HEK293 (cell line): Measurements from ENCODE around the gene PNPLA6.

Experiments
- AEBP2 ChIP-seq: fragments of 450-650 bp; formaldehyde crosslinking; IDR thresholded peaks from 2 replicates; pipeline ENCODE4 v1.5.1; 2016; ENCODE audit warnings: missing biosample characterization, missing genetic modification characterization, borderline replicate concordance
- EGR2 ChIP-seq: fragments of 450-650 bp; formaldehyde crosslinking; IDR thresholded peaks from 2 replicates; pipeline ENCODE4 v1.5.1; 2016; ENCODE audit warnings: low read depth, missing biosample characterization, missing genetic modification characterization
- GLI2 ChIP-seq: fragments of 450-650 bp; formaldehyde crosslinking; IDR thresholded peaks from 2 replicates; pipeline ENCODE4; 2017; ENCODE audit warnings: missing biosample characterization, missing genetic modification characterization, low read depth, borderline replicate concordance
- GLIS1 ChIP-seq: fragments of 450-650 bp; formaldehyde crosslinking; IDR thresholded peaks from 2 replicates; pipeline ENCODE4 v1.5.1; 2016; ENCODE audit warnings: missing biosample characterization, missing genetic modification characterization
- HOXC10 ChIP-seq: sonication (generic); formaldehyde crosslinking; IDR thresholded peaks from 2 replicates; pipeline ENCODE4 v1.8.1; 2023; ENCODE audit warnings: mild to moderate bottlenecking, missing genetic modification reagents
- KLF9 ChIP-seq: fragments of 450-650 bp; formaldehyde crosslinking; IDR thresholded peaks from 2 replicates; pipeline ENCODE4 v1.5.1; 2016; ENCODE audit warnings: missing biosample characterization, missing genetic modification characterization, low read depth
- SCRT2 ChIP-seq: fragments of 450-650 bp; formaldehyde crosslinking; IDR thresholded peaks from 2 replicates; pipeline ENCODE4 v1.5.1; 2016; ENCODE audit warnings: missing biosample characterization, missing genetic modification characterization
- ZBTB10 ChIP-seq: fragments of 450-650 bp; formaldehyde crosslinking; IDR thresholded peaks from 2 replicates; pipeline ENCODE4 v1.5.1; 2016; ENCODE audit warnings: missing biosample characterization, missing genetic modification characterization
- ZBTB49 ChIP-seq: fragments of 450-650 bp; formaldehyde crosslinking; IDR thresholded peaks from 2 replicates; pipeline ENCODE4 v1.5.1; 2016; ENCODE audit warnings: missing biosample characterization, missing genetic modification characterization, low read depth
- ZFP37 ChIP-seq: fragments of 450-650 bp; formaldehyde crosslinking; IDR thresholded peaks from 2 replicates; pipeline ENCODE4 v1.5.1; 2016; ENCODE audit warnings: missing biosample characterization, missing genetic modification characterization
- ZNF133 ChIP-seq: fragments of 450-650 bp; formaldehyde crosslinking; IDR thresholded peaks from 2 replicates; pipeline ENCODE4 v1.5.1; 2016; ENCODE audit warnings: missing biosample characterization, missing genetic modification characterization
- ZNF155 ChIP-seq: fragments of 450-650 bp; formaldehyde crosslinking; IDR thresholded peaks from 2 replicates; pipeline ENCODE4 v1.5.1; 2016; ENCODE audit warnings: missing biosample characterization, missing genetic modification characterization
- ZNF184 ChIP-seq: fragments of 450-650 bp; IDR thresholded peaks from 2 replicates; pipeline ENCODE4 v1.5.1; 2018; ENCODE audit warnings: missing biosample characterization, mild to moderate bottlenecking, missing genetic modification characterization
- ZNF211 ChIP-seq: fragments of 450-650 bp; formaldehyde crosslinking; IDR thresholded peaks from 2 replicates; pipeline ENCODE4 v1.5.1; 2016; ENCODE audit warnings: low read depth, missing biosample characterization, missing genetic modification characterization
- ZNF223 ChIP-seq: fragments of 450-650 bp; formaldehyde crosslinking; IDR thresholded peaks from 2 replicates; pipeline ENCODE4 v1.5.1; 2016; ENCODE audit warnings: missing biosample characterization, missing genetic modification characterization
- ZNF248 ChIP-seq: fragments of 450-650 bp; formaldehyde crosslinking; IDR thresholded peaks from 2 replicates; pipeline ENCODE4 v1.5.1; 2017; ENCODE audit warnings: missing biosample characterization, missing genetic modification characterization
- ZNF266 ChIP-seq: fragments of 450-650 bp; formaldehyde crosslinking; IDR thresholded peaks from 2 replicates; pipeline ENCODE4 v1.5.1; 2016; ENCODE audit warnings: missing biosample characterization, missing genetic modification characterization, low read depth
- ZNF292 ChIP-seq: fragments of 450-650 bp; formaldehyde crosslinking; IDR thresholded peaks from 2 replicates; pipeline ENCODE4 v1.5.1; 2016; ENCODE audit warnings: low read depth, missing biosample characterization, missing genetic modification characterization, borderline replicate concordance
- ZNF362 ChIP-seq: fragments of 450-650 bp; formaldehyde crosslinking; IDR thresholded peaks from 2 replicates; pipeline ENCODE4 v1.5.1; 2016; ENCODE audit warnings: missing biosample characterization, missing genetic modification characterization
- ZNF391 ChIP-seq: fragments of 450-650 bp; formaldehyde crosslinking; IDR thresholded peaks from 2 replicates; pipeline ENCODE4 v1.5.1; 2016; ENCODE audit warnings: low read depth, missing biosample characterization, missing genetic modification characterization, borderline replicate concordance
- ZNF404 ChIP-seq: fragments of 450-650 bp; formaldehyde crosslinking; IDR thresholded peaks from 2 replicates; pipeline ENCODE4 v1.5.1; 2017; ENCODE audit warnings: missing biosample characterization, missing genetic modification characterization
- ZNF423 ChIP-seq: fragments of 450-650 bp; formaldehyde crosslinking; IDR thresholded peaks from 2 replicates; pipeline ENCODE4 v1.5.1; 2016; ENCODE audit warnings: missing biosample characterization, missing genetic modification characterization
- ZNF48 ChIP-seq: fragments of 450-650 bp; formaldehyde crosslinking; IDR thresholded peaks from 2 replicates; pipeline ENCODE4 v1.5.1; 2016; ENCODE audit warnings: missing biosample characterization, missing genetic modification characterization
- ZNF529 ChIP-seq: fragments of 450-650 bp; formaldehyde crosslinking; IDR thresholded peaks from 2 replicates; pipeline ENCODE4 v1.5.1; 2017; ENCODE audit warnings: missing genetic modification characterization, missing biosample characterization; ENCODE audit not compliant: insufficient replicate concordance
- ZNF549 ChIP-seq: fragments of 450-650 bp; IDR thresholded peaks from 2 replicates; pipeline ENCODE4 v1.5.1; 2018; ENCODE audit warnings: missing biosample characterization, missing genetic modification characterization, mild to moderate bottlenecking, inconsistent platforms, moderate library complexity
- ZNF561 ChIP-seq: fragments of 450-650 bp; IDR thresholded peaks from 2 replicates; pipeline ENCODE4 v1.5.1; 2018; ENCODE audit warnings: missing biosample characterization, missing genetic modification characterization, borderline replicate concordance
- ZNF571 ChIP-seq: fragments of 450-650 bp; formaldehyde crosslinking; IDR thresholded peaks from 2 replicates; pipeline ENCODE4 v1.5.0; 2017; ENCODE audit warnings: missing biosample characterization, missing genetic modification characterization
- ZNF585B ChIP-seq: fragments of 450-650 bp; formaldehyde crosslinking; IDR thresholded peaks from 2 replicates; pipeline ENCODE4 v1.5.1; 2016; ENCODE audit warnings: missing biosample characterization, missing genetic modification characterization
- ZNF658 ChIP-seq: fragments of 450-650 bp; formaldehyde crosslinking; IDR thresholded peaks from 2 replicates; pipeline ENCODE4; 2016; ENCODE audit warnings: missing biosample characterization, missing genetic modification characterization
- ZNF704 ChIP-seq: fragments of 450-650 bp; formaldehyde crosslinking; IDR thresholded peaks from 2 replicates; pipeline ENCODE4 v1.5.1; 2016; ENCODE audit warnings: missing biosample characterization, missing genetic modification characterization
- ZNF747 ChIP-seq: fragments of 450-650 bp; formaldehyde crosslinking; IDR thresholded peaks from 2 replicates; pipeline ENCODE4 v1.5.1; 2016; ENCODE audit warnings: missing biosample characterization, missing genetic modification characterization
- ZNF768 ChIP-seq: fragments of 450-650 bp; formaldehyde crosslinking; IDR thresholded peaks from 2 replicates; pipeline ENCODE4 v1.5.1; 2018; ENCODE audit warnings: missing biosample characterization, mild to moderate bottlenecking, missing genetic modification characterization
- ZXDB ChIP-seq: fragments of 450-650 bp; formaldehyde crosslinking; IDR thresholded peaks from 2 replicates; pipeline ENCODE4 v1.5.1; 2016; ENCODE audit warnings: missing biosample characterization, missing genetic modification characterization

PNPLA6 gene

GRCh38 chr19:7515645-7516151 lies 19.8 kb upstream of the PNPLA6 start, which contains the start of gene ZNF358 (continued):
- TF ChIP-seq ZNF585B (tag by site-specific recombination) (no peak), ZNF658 (no peak), ZNF223 (tag by site-specific recombination) (no peak), ZNF248 (tag by site-specific recombination) (no peak), KLF9 (tag by site-specific recombination) (peak; percentile 50; the same call in 1 of the 2 replicates), SCRT2 (no peak), ZNF391 (tag by site-specific recombination) (0 out of 2 replicates have a peak, but pooled peaks have one; percentile 25), ZNF747 (no peak), ZNF561 (no peak), ZNF211 (no peak), ZNF529 (no peak), ZNF571 (tag by site-specific recombination) (no peak), ZBTB49 (tag by site-specific recombination) (no peak), ZNF155 (tag by site-specific recombination) (no peak), ZNF48 (tag by site-specific recombination) (no peak), ZNF362 (tag by site-specific recombination) (no peak), ZNF549 (tag by site-specific recombination) (no peak), ZNF133 (tag by site-specific recombination) (no peak), ZFP37 (tag by site-specific recombination) (no peak), ZXDB (tag by site-specific recombination) (peak; percentile 51; the same call in 1 of the 2 replicates), HOXC10 (CRISPR knock-in tag) (no peak), ZNF423 (tag by site-specific recombination) (no peak), ZNF404 (tag by site-specific recombination) (no peak), GLI2 (no peak), AEBP2 (tag by site-specific recombination) (no peak), EGR2 (tag by site-specific recombination) (no peak), ZNF184 (tag by site-specific recombination) (no peak), ZBTB10 (peak; percentile 22; the same call in 1 of the 2 replicates), GLIS1 (peak; percentile 38; the same call in 1 of the 2 replicates), ZNF266 (tag by site-specific recombination) (no peak), ZNF292 (no peak), ZNF768 (tag by site-specific recombination) (no peak), ZNF704 (tag by site-specific recombination) (no peak)
